NCI-H446 (cell line): Measurements from ENCODE around the gene PPP1R12A.

Experiments used
- DNase-seq, 2 experiments: peaks; one replicate each; lab custom pipeline; 2025; lab: John Stamatoyannopoulos, UW

Gene PPP1R12A

GRCh38 chr12:79935624-79936345, 888 bp upstream of the PPP1R12A start:
- DNase-seq, result no peak

- DNase-seq, result no peak
Observed at GRCh38 chr12:79934281-79935020, 446 bp downstream of the PPP1R12A start.

- no peak for DNase-seq
Observed at GRCh38 chr12:79933532-79934264, 1.2 kb downstream of the PPP1R12A start.

- no peak for DNase-seq
Observed at GRCh38 chr12:79933043-79933442, 1.9 kb downstream of the PPP1R12A start.

- DNase-seq, result no peak
Observed at GRCh38 chr12:79932357-79932756, 2.5 kb downstream of the PPP1R12A start.

GRCh38 chr12:79929065-79929464, 5.8 kb downstream of the PPP1R12A start:
- no peak for DNase-seq

GRCh38 chr12:79927772-79928474, 7.0 kb downstream of the PPP1R12A start:
- DNase-seq, result no peak

- DNase-seq, result no peak
Observed at GRCh38 chr12:79926951-79927350, 7.9 kb downstream of the PPP1R12A start.

GRCh38 chr12:79925492-79925891, 9.4 kb downstream of the PPP1R12A start:
- no peak for DNase-seq

- no peak for DNase-seq
Observed at GRCh38 chr12:79921786-79922185, 13.1 kb downstream of the PPP1R12A start.

- DNase-seq, result no peak
Observed at GRCh38 chr12:79920421-79921238, 14.3 kb downstream of the PPP1R12A start.

- no peak for DNase-seq
Observed at GRCh38 chr12:79919762-79920161, 15.1 kb downstream of the PPP1R12A start.

GRCh38 chr12:79916826-79917225, 18.1 kb downstream of the PPP1R12A start:
- DNase-seq, result no peak

GRCh38 chr12:79911889-79912656, 22.8 kb downstream of the PPP1R12A start:
- DNase-seq, result no peak

- DNase-seq, result no peak
Observed at GRCh38 chr12:79908366-79908765, 26.5 kb downstream of the PPP1R12A start.

- DNase-seq, result no peak
Observed at GRCh38 chr12:79901506-79901905, 33.4 kb downstream of the PPP1R12A start.

- no peak for DNase-seq
Observed at GRCh38 chr12:79900951-79901350, 33.9 kb downstream of the PPP1R12A start.

- DNase-seq, result no peak
Observed at GRCh38 chr12:79900199-79900598, 34.7 kb downstream of the PPP1R12A start.

GRCh38 chr12:79897617-79898016, 37.3 kb downstream of the PPP1R12A start:
- DNase-seq, result no peak

- no peak for DNase-seq
Observed at GRCh38 chr12:79895804-79896203, 39.1 kb downstream of the PPP1R12A start.

- no peak for DNase-seq
Observed at GRCh38 chr12:79895071-79895470, 39.8 kb downstream of the PPP1R12A start.
